ENCODE results near the gene HNRNPA3. TPM values are rescaled to one million over a fixed set of nuclear protein-coding genes. Genes with fewer than 3 reads are reported as not detected.

The HNRNPA3 gene
- total and polyA plus RNA-seq, 2 of the 13 experiments (the other 11 are each of a cell fraction or from before 2014, with no cell fraction given), result 73.3 to 97.7 TPM

GRCh38 chr2:177165721-177166711 lies 46.6 kb upstream of the HNRNPA3 start:
- Histone ChIP-seq H3K9ac (ENCODE audit: insufficient read depth, low read depth, low read length) (peak overlapping the region; percentile 68), H3K36me3 (replicated peaks in 1 of 2; ENCODE audit: control insufficient read depth in 1 of 2, insufficient read depth in 2 of 2, low read length in 2 of 2) (no peaks in the 10 kb centered on the region), H3K27ac (ENCODE audit: extremely low read length, insufficient read depth, low read length) (peak overlapping the region; percentile 81), H3K27me3 (ENCODE audit: control insufficient read depth in 1 of 2, insufficient read depth in 2 of 2, low read length in 2 of 2) (no peaks in the 10 kb centered on the region), H3K9me3 (ENCODE audit: low read length) (no peaks in the 10 kb centered on the region), H3K4me2 (ENCODE audit: low read depth, low read length) (peak overlapping the region; percentile 77), H3K79me2 (ENCODE audit: insufficient read depth, low read length) (peaks cover 12% of the 10 kb centered on the region), H3K4me3 (replicated peaks in 1 of 3; ENCODE audit: insufficient read depth in 1 of 3, low read depth in 2 of 3, low read length in 3 of 3) (peak overlapping the region in 2 of 3 experiments; percentile 50 to 52; a peak in 3 of 6 replicates), H3K4me1 (ENCODE audit: insufficient read depth, low read length) (peaks cover 79% of the 10 kb centered on the region), H2AFZ (ENCODE audit: low read length) (peak overlapping the region; percentile 85), H4K20me1 (ENCODE audit: insufficient read depth, low read length) (no peaks in the 10 kb centered on the region)
- ChIA-PET CTCF (ENCODE audit: low intra/inter-chr PET ratio, low total read pairs) (interaction anchor here (3.0 to 5.1 kb wide), 2 partner anchors 32 to 167 kb away, joined by 16 to 47 read pairs; no protein-coding TSS in a partner anchor), POLR2A (interaction anchor here (0.8 to 4.5 kb wide), 11 partner anchors 23 to 232 kb away, joined by 3 to 81 read pairs (median 6); partner anchors contain the start of genes HNRNPA3 and NFE2L2)
- WGBS (ENCODE audit: low lambda C conversion rate), result 30% methylated on average over 8 of the region's 8 CpGs
- in situ Hi-C loops (cut with HindIII; ENCODE audit: extremely low pct_ligation_motif_present, low pct_unique_long_range_greater_than_20kb) (loop anchor here (5.0 to 10.0 kb wide), 2 partner anchors 46 to 559 kb away; partner anchors contain the start of gene HNRNPA3), intact Hi-C loops (cut with micrococcal nuclease; ENCODE audit: unreplicated experiment) (loop anchor here (1.0 to 5.0 kb wide), 4 partner anchors 22 to 251 kb away; no protein-coding TSS in a partner anchor)
- FAIRE-seq (peak; percentile 4), DNase-seq (ENCODE audit: low spot score) (peak; percentile 91), ATAC-seq (peak; percentile 61)
- BruUV-seq (replicated peaks), result TSS peak; percentile 63
- peak; percentile 39; the same call in 1 of the 2 replicates for TF ChIP-seq TCF7 (IDR thresholded peaks at IDR 0.05; ENCODE audit: low read depth)
- TF ChIP-seq CC2D1A (CRISPR knock-in tag; IDR thresholded peaks at IDR 0.05), result no peak
- no peak for TF ChIP-seq ZNF556 (CRISPR knock-in tag; IDR thresholded peaks at IDR 0.05; ENCODE audit: borderline replicate concordance)
- no peak for TF ChIP-seq TCF7L2 (IDR thresholded peaks at IDR 0.05; ENCODE audit: low read depth, low read length)
- no peak for TF ChIP-seq SMAD1 (CRISPR knock-in tag; IDR thresholded peaks at IDR 0.05; ENCODE audit: borderline replicate concordance, low read depth)
- TF ChIP-seq PHF20 (CRISPR knock-in tag; IDR thresholded peaks at IDR 0.05), result no peak
- TF ChIP-seq ARNTL (CRISPR knock-in tag; IDR thresholded peaks at IDR 0.05), result 0 out of 2 replicates have a peak, but pooled peaks have one; percentile 46
- TF ChIP-seq CERS6 (CRISPR knock-in tag; IDR thresholded peaks at IDR 0.05), result no peak
- TF ChIP-seq HNRNPUL1 (IDR thresholded peaks at IDR 0.05; ENCODE audit: low read depth, low read length), result no peak
- peak; percentile 53; the same call in 1 of the 2 replicates for TF ChIP-seq MEIS1 (CRISPR knock-in tag; IDR thresholded peaks at IDR 0.05; ENCODE audit: borderline replicate concordance)
- peak; percentile 82 for TF ChIP-seq HNF4A (CRISPR knock-in tag; IDR thresholded peaks at IDR 0.05)
- TF ChIP-seq RXRA (CRISPR knock-in tag; IDR thresholded peaks at IDR 0.05), result peak; percentile 20; the same call in 1 of the 2 replicates
- TF ChIP-seq ZNF607 (CRISPR knock-in tag; IDR thresholded peaks at IDR 0.05; ENCODE audit: borderline replicate concordance), result no peak
- TF ChIP-seq SP1 (IDR thresholded peaks at IDR 0.05), result no peak
- TF ChIP-seq SP1 (CRISPR knock-in tag; IDR thresholded peaks at IDR 0.05), result no peak
- TF ChIP-seq HIC2 (CRISPR knock-in tag; IDR thresholded peaks at IDR 0.05; ENCODE audit: low read depth), result no peak
- no peak for TF ChIP-seq CBFB (CRISPR knock-in tag; IDR thresholded peaks at IDR 0.05)
- TF ChIP-seq ATAD3A (CRISPR knock-in tag; IDR thresholded peaks at IDR 0.05), result no peak
- TF ChIP-seq DRAP1 (CRISPR knock-in tag; IDR thresholded peaks at IDR 0.05), result 0 out of 2 replicates have a peak, but pooled peaks have one; percentile 14

All from HepG2 (cell line).